HL-60 (cell line): ENCODE results near the gene SP140.
A peak's percentile ranks its signal among the peaks of the same experiment; 100 is the strongest.

Source experiments
- POLR2AphosphoS5 ChIP-seq: IDR thresholded peaks from 2 replicates; pipeline ENCODE4 v1.6.1; 2012; ENCODE audit warnings: low read depth
- TF ChIP-seq, protein P1 (sequence below): IDR thresholded peaks from one replicate; pipeline ENCODE4 v1.5.1; 2011; ENCODE audit warnings: low read length, control low read depth, inconsistent platforms; ENCODE audit not compliant: insufficient read depth
- TF ChIP-seq, protein P2 (sequence below): IDR thresholded peaks from 2 replicates; pipeline ENCODE4 v1.6.1; 2012; ENCODE audit warnings: low read depth; ENCODE audit not compliant: insufficient replicate concordance

DNA sequence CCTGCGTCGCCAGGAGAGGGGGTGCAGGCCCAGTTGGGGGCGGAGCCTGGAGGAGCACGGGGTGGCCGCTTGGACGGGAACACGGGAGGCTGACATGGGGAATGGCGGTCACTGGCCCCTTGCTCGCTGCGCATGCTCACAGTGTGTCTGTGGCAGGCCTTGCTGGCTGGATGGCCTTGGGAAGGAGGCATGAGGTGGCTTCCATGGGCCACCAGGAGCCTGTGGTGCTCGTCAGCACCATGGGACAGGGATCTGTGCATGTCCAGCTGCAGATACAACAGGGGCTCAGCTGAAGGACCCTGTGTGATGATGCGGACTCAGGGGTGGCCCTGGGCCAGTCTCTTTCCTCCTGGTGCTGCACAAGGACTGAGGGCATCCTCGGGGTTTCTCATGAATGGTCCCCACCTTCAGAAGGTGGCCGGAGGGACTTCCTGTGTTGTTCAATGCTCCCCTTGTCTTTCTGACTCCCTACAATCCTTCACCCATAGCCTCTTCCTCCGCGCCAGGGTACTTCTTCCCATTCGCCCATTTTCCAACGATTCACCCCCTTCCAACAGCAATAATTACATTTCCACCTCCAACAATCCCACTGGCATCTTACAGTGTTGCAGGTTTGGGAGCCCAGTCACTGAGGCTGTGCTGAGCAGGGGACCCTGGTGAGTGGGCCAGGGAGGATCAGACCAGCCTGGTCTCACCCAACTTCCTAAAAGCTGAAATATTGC lies 98.0 kb downstream of the SP140 start:
- TF ChIP-seq, protein P1, sequence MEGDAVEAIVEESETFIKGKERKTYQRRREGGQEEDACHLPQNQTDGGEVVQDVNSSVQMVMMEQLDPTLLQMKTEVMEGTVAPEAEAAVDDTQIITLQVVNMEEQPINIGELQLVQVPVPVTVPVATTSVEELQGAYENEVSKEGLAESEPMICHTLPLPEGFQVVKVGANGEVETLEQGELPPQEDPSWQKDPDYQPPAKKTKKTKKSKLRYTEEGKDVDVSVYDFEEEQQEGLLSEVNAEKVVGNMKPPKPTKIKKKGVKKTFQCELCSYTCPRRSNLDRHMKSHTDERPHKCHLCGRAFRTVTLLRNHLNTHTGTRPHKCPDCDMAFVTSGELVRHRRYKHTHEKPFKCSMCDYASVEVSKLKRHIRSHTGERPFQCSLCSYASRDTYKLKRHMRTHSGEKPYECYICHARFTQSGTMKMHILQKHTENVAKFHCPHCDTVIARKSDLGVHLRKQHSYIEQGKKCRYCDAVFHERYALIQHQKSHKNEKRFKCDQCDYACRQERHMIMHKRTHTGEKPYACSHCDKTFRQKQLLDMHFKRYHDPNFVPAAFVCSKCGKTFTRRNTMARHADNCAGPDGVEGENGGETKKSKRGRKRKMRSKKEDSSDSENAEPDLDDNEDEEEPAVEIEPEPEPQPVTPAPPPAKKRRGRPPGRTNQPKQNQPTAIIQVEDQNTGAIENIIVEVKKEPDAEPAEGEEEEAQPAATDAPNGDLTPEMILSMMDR, result peak; percentile 3
- TF ChIP-seq, protein P2, sequence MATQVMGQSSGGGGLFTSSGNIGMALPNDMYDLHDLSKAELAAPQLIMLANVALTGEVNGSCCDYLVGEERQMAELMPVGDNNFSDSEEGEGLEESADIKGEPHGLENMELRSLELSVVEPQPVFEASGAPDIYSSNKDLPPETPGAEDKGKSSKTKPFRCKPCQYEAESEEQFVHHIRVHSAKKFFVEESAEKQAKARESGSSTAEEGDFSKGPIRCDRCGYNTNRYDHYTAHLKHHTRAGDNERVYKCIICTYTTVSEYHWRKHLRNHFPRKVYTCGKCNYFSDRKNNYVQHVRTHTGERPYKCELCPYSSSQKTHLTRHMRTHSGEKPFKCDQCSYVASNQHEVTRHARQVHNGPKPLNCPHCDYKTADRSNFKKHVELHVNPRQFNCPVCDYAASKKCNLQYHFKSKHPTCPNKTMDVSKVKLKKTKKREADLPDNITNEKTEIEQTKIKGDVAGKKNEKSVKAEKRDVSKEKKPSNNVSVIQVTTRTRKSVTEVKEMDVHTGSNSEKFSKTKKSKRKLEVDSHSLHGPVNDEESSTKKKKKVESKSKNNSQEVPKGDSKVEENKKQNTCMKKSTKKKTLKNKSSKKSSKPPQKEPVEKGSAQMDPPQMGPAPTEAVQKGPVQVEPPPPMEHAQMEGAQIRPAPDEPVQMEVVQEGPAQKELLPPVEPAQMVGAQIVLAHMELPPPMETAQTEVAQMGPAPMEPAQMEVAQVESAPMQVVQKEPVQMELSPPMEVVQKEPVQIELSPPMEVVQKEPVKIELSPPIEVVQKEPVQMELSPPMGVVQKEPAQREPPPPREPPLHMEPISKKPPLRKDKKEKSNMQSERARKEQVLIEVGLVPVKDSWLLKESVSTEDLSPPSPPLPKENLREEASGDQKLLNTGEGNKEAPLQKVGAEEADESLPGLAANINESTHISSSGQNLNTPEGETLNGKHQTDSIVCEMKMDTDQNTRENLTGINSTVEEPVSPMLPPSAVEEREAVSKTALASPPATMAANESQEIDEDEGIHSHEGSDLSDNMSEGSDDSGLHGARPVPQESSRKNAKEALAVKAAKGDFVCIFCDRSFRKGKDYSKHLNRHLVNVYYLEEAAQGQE, result no peak
- TF ChIP-seq POLR2AphosphoS5, result no peak
